Panc1 (cell line): ENCODE measurements around the gene NDUFAF2. TPM values are rescaled to one million over a fixed set of nuclear protein-coding genes. Genes with fewer than 3 reads are reported as not detected.

Experiments used
- ATAC-seq: fragments of 200-7000 bp; cut with Tn5 transposase; 2 replicates; pipeline ENCODE4 v1.9.1; 2020; ENCODE audit warnings: mild to moderate bottlenecking, moderate library complexity
- BruUV-seq: library from RNA; stranded (reverse); fragments of 400-500 nt; replicated peaks from 2 replicates; lab custom pipeline; 2021; lab: Mats Ljungman, UMichigan
- CTCF ChIA-PET: fragments of 300-600 bp; sonication (Branson Sonifier 250); formaldehyde crosslinking; loops from one replicate; lab custom pipeline; 2022; ENCODE audit warnings: antibody characterized with exemption; lab: Charles Lee
- POLR2A ChIA-PET: fragments of 300-600 bp; sonication (Branson Sonifier 250); formaldehyde crosslinking; loops from one replicate; lab custom pipeline; 2022; ENCODE audit warnings: antibody characterized with exemption; lab: Charles Lee
- DNase-seq: peaks from one replicate; pipeline ENCODE4 v3.0.0-alpha.2; 2010; ENCODE audit warnings: low read depth, low spot score
- H3K27ac ChIP-seq: 2 replicates; pipeline ENCODE4 v1.5.1; 2011; ENCODE audit warnings: mild to moderate bottlenecking, low read length, inconsistent platforms
- H3K27me3 ChIP-seq: fragments of 200-500 bp; sonication (Bioruptor generic); 2 replicates; pipeline ENCODE4 v1.6.0; 2014; ENCODE audit warnings: low read length, inconsistent platforms; ENCODE audit not compliant: control insufficient read depth, insufficient read depth
- H3K36me3 ChIP-seq: fragments of 200-500 bp; sonication (Bioruptor generic); 2 replicates; pipeline ENCODE4 v1.5.1; 2014; ENCODE audit warnings: inconsistent platforms, mild to moderate bottlenecking, low read length, moderate library complexity; ENCODE audit not compliant: control insufficient read depth, insufficient read depth
- H3K4me1 ChIP-seq: 2 replicates; pipeline ENCODE4 v1.5.1; 2011; ENCODE audit warnings: inconsistent platforms, mild to moderate bottlenecking, low read length, moderate library complexity; ENCODE audit not compliant: control insufficient read depth, insufficient read depth
- H3K4me3 ChIP-seq, 2 experiments: 2 replicates each; pipeline ENCODE4 v1.5.1; 2011 to 2012; ENCODE audit warnings: low read depth in 2 of 2, low read length in 2 of 2, mild to moderate bottlenecking in 2 of 2, inconsistent platforms in 1 of 2, moderate library complexity in 1 of 2
- H3K9me3 ChIP-seq: fragments of 200-500 bp; sonication (Bioruptor generic); 2 replicates; pipeline ENCODE4 v1.5.1; 2014; ENCODE audit warnings: low read depth, mild to moderate bottlenecking, inconsistent platforms, low read length, moderate library complexity; ENCODE audit not compliant: control insufficient read depth, insufficient read depth
- POLR2AphosphoS5 ChIP-seq: IDR thresholded peaks from 2 replicates; pipeline ENCODE4 v1.6.1; 2012; ENCODE audit warnings: mild to moderate bottlenecking, low read depth, low read length, moderate library complexity
- SIN3A ChIP-seq: IDR thresholded peaks from 2 replicates; pipeline ENCODE4 v1.6.1; 2012; ENCODE audit warnings: low read depth, mild to moderate bottlenecking, low read length, moderate library complexity, borderline replicate concordance; ENCODE audit not compliant: insufficient read depth
- TCF7L2 ChIP-seq: IDR thresholded peaks from 2 replicates; pipeline ENCODE4 v1.6.1; 2011; ENCODE audit warnings: mild to moderate bottlenecking, low read depth, low read length, inconsistent platforms
- in situ Hi-C: cut with HindIII; loops from 2 replicates; pipeline ENCODE4 v1.10.0; 2016; ENCODE audit warnings: low sequenced_read_pairs, low pct_unique_long_range_greater_than_20kb
- intact Hi-C: fragments of 100-400 bp; cut with micrococcal nuclease; formaldehyde crosslinking; loops from one replicate; pipeline ENCODE4 v1.10.0; 2022; ENCODE audit not compliant: unreplicated experiment
- total RNA-seq: library from RNA; stranded (reverse); gene quantifications from one replicate; pipeline ENCODE4 v1.2.1, GENCODE V29; 2021; ENCODE audit not compliant: unreplicated experiment
- TF ChIP-seq, protein P1 (sequence below), 2 experiments: IDR thresholded peaks; 2 replicates each; pipeline ENCODE4 v1.6.1; 2011 to 2012; ENCODE audit warnings: low read depth in 2 of 2, control low read depth in 1 of 2, low read length in 1 of 2, mild to moderate bottlenecking in 1 of 2, moderate library complexity in 1 of 2; ENCODE audit not compliant: insufficient read depth in 1 of 2
- TF ChIP-seq, protein P2 (sequence below): fragments of 450-650 bp; IDR thresholded peaks from 2 replicates; pipeline ENCODE4 v1.5.1; 2017; ENCODE audit warnings: mild to moderate bottlenecking

NDUFAF2 gene
- total RNA-seq, 1 experiment from 2014 or later, result 41.6 TPM

- no TSS peak for BruUV-seq
Observed at GRCh38 chr5:61159836-61160235, 214.8 kb downstream of the NDUFAF2 start.

DNA sequence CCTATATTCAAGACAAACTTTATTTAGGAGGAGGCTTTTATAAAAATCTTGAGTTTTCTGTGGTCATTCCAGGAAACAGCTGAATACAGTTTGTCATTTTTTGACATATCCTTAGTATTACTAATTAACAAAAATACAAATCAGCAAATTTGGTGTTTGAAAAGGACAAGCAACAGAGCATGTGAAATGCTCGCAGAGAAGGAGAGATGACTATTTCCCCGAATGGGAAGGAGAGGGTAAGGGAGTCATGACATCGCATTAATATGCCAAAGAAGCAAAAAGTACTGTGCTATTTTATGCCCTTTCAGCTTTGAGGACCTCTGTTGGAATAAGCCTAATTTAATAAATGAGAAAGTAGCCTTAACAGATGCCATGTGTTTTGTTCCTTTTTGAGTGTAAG lies 215.5 kb downstream of the NDUFAF2 start:
- in situ Hi-C loops, result no loop called here
- ChIA-PET CTCF (no interaction called here), POLR2A (no interaction called here)

More at GRCh38 chr5:61159836-61160235, 214.8 kb downstream of the NDUFAF2 start:
- ChIA-PET POLR2A (no interaction called here), CTCF (no interaction called here)
- Histone ChIP-seq H3K4me3 (no peak overlapping the region), H3K36me3 (peaks cover 43% of the 10 kb centered on the region), H3K27me3 (no peaks in the 10 kb centered on the region), H3K9me3 (no peaks in the 10 kb centered on the region), H3K4me1 (peaks cover 30% of the 10 kb centered on the region), H3K27ac (peak overlapping the region; percentile 97)
- intact Hi-C loops (loop anchor here (10.0 kb wide), 1 partner anchor 495 kb away; no protein-coding TSS in a partner anchor), in situ Hi-C loops (no loop called here)
- no peak for ATAC-seq
- TF ChIP-seq POLR2AphosphoS5 (no peak), SIN3A (no peak), TCF7L2 (no peak)
- TF ChIP-seq, protein P1, sequence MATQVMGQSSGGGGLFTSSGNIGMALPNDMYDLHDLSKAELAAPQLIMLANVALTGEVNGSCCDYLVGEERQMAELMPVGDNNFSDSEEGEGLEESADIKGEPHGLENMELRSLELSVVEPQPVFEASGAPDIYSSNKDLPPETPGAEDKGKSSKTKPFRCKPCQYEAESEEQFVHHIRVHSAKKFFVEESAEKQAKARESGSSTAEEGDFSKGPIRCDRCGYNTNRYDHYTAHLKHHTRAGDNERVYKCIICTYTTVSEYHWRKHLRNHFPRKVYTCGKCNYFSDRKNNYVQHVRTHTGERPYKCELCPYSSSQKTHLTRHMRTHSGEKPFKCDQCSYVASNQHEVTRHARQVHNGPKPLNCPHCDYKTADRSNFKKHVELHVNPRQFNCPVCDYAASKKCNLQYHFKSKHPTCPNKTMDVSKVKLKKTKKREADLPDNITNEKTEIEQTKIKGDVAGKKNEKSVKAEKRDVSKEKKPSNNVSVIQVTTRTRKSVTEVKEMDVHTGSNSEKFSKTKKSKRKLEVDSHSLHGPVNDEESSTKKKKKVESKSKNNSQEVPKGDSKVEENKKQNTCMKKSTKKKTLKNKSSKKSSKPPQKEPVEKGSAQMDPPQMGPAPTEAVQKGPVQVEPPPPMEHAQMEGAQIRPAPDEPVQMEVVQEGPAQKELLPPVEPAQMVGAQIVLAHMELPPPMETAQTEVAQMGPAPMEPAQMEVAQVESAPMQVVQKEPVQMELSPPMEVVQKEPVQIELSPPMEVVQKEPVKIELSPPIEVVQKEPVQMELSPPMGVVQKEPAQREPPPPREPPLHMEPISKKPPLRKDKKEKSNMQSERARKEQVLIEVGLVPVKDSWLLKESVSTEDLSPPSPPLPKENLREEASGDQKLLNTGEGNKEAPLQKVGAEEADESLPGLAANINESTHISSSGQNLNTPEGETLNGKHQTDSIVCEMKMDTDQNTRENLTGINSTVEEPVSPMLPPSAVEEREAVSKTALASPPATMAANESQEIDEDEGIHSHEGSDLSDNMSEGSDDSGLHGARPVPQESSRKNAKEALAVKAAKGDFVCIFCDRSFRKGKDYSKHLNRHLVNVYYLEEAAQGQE (IDR thresholded peaks at IDR 0.05; ENCODE audit: insufficient read depth in 1 of 2, low read depth in 2 of 2, low read length in 1 of 2), result no peak
- TF ChIP-seq, protein P2, sequence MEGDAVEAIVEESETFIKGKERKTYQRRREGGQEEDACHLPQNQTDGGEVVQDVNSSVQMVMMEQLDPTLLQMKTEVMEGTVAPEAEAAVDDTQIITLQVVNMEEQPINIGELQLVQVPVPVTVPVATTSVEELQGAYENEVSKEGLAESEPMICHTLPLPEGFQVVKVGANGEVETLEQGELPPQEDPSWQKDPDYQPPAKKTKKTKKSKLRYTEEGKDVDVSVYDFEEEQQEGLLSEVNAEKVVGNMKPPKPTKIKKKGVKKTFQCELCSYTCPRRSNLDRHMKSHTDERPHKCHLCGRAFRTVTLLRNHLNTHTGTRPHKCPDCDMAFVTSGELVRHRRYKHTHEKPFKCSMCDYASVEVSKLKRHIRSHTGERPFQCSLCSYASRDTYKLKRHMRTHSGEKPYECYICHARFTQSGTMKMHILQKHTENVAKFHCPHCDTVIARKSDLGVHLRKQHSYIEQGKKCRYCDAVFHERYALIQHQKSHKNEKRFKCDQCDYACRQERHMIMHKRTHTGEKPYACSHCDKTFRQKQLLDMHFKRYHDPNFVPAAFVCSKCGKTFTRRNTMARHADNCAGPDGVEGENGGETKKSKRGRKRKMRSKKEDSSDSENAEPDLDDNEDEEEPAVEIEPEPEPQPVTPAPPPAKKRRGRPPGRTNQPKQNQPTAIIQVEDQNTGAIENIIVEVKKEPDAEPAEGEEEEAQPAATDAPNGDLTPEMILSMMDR, result no peak
- no peak for DNase-seq

More for the DNA sequence above, 215.5 kb downstream of the NDUFAF2 start:
- ATAC-seq (no peak), DNase-seq (no peak)
- TF ChIP-seq, protein P2, result no peak
- TF ChIP-seq POLR2AphosphoS5 (no peak), SIN3A (no peak), TCF7L2 (no peak)
- TF ChIP-seq, protein P1 (IDR thresholded peaks at IDR 0.05; ENCODE audit: insufficient read depth in 1 of 2, low read depth in 2 of 2, low read length in 1 of 2), result no peak
- Histone ChIP-seq H3K4me3 (peak overlapping the region; percentile 96), H3K36me3 (peaks cover 43% of the 10 kb centered on the region), H3K27ac (peak overlapping the region; percentile 97), H3K4me1 (peaks cover 30% of the 10 kb centered on the region), H3K27me3 (no peaks in the 10 kb centered on the region), H3K9me3 (no peaks in the 10 kb centered on the region)
- intact Hi-C loops, result loop anchor here (10.0 kb wide), 1 partner anchor 494 kb away; no protein-coding TSS in a partner anchor
- BruUV-seq, result no TSS peak
